Endodermal cell (in vitro differentiated cells): Measurements from ENCODE around the gene FZD10. TPM values are rescaled to one million over a fixed set of nuclear protein-coding genes. Genes with fewer than 3 reads are reported as not detected.

Experiments
- DNase-seq: peaks from one replicate; pipeline ENCODE4 v3.0.0-alpha.2; 2017
- H3K27ac ChIP-seq: 2 replicates; pipeline ENCODE4 v1.5.1; 2013; ENCODE audit warnings: mild to moderate bottlenecking, low read depth, low read length, moderate library complexity
- H3K27me3 ChIP-seq: 2 replicates; pipeline ENCODE4 v1.6.1; 2013; ENCODE audit warnings: mild to moderate bottlenecking, low read length, moderate library complexity; ENCODE audit not compliant: insufficient read depth, control insufficient read depth, poor library complexity, severe bottlenecking
- H3K36me3 ChIP-seq: 2 replicates; pipeline ENCODE4 v1.7.0; 2013; ENCODE audit warnings: mild to moderate bottlenecking, low read length, moderate library complexity; ENCODE audit not compliant: control insufficient read depth, insufficient read depth
- H3K4me1 ChIP-seq: one replicate; pipeline ENCODE4 v1.7.0; 2013; ENCODE audit warnings: low read length; ENCODE audit not compliant: control insufficient read depth, insufficient read depth
- H3K4me3 ChIP-seq: 2 replicates; pipeline ENCODE4 v1.5.1; 2013; ENCODE audit warnings: mild to moderate bottlenecking, low read length, moderate library complexity
- H3K9ac ChIP-seq: 2 replicates; pipeline ENCODE4 v1.6.1; 2013; ENCODE audit warnings: mild to moderate bottlenecking, low read length, moderate library complexity; ENCODE audit not compliant: poor library complexity, severe bottlenecking; ENCODE audit errors: extremely low read depth
- H3K9me3 ChIP-seq: 2 replicates; pipeline ENCODE4 v1.6.1; 2013; ENCODE audit warnings: mild to moderate bottlenecking, low read length, moderate library complexity; ENCODE audit not compliant: control insufficient read depth
- H3K27ac Mint-ChIP-seq: 2 replicates; pipeline ENCODE4 v1.8.0; 2020; ENCODE audit warnings: mixed read lengths
- H3K27me3 Mint-ChIP-seq: 2 replicates; pipeline ENCODE4 v1.8.0; 2021; ENCODE audit warnings: mild to moderate bottlenecking, mixed read lengths; ENCODE audit not compliant: insufficient read depth
- H3K36me3 Mint-ChIP-seq: 2 replicates; pipeline ENCODE4 v1.8.0; 2020; ENCODE audit warnings: low read depth, mixed read lengths
- H3K4me1 Mint-ChIP-seq: 2 replicates; pipeline ENCODE4 v1.8.0; 2020; ENCODE audit warnings: mixed read lengths
- H3K4me3 Mint-ChIP-seq: 2 replicates; pipeline ENCODE4 v1.8.0; 2020; ENCODE audit warnings: mild to moderate bottlenecking, moderate library complexity, mixed read lengths
- H3K9me3 Mint-ChIP-seq: 2 replicates; pipeline ENCODE4 v1.8.0; 2020; ENCODE audit warnings: mild to moderate bottlenecking, mixed read lengths
- WGBS, 2 experiments: methylation state at CpG; one replicate each; pipeline versions ENCODE4 v1.1.5 to v1.1.7; 2013; ENCODE audit warnings: missing lambda C conversion rate in 2 of 2, mixed read lengths in 1 of 2; ENCODE audit not compliant: insufficient coverage in 1 of 2, insufficient read length in 1 of 2; 5-methylcytosine and 5-hydroxymethylcytosine counted together
- total RNA-seq, 2 donors: library from RNA; stranded (reverse); fragmentation: NEBNext Ultra II Directional in 1 of 2; extraction: Animal tissue kit (Norgen Biotek cat#: 25700) in 1 of 2; gene quantifications; 2 replicates in 1 of 2; 3 replicates in 1 of 2; pipeline ENCODE4 v1.2.1, GENCODE V29; 2021
- TF ChIP-seq, protein P1 (sequence below): fragments of 200-600 bp; sonication (generic); conservative IDR thresholded peaks from 2 replicates; pipeline ENCODE4 v1.5.0; 2021; ENCODE audit warnings: antibody characterized with exemption, mild to moderate bottlenecking

The FZD10 gene
- total RNA-seq, 2 donors from 2014 or later, result 0.18 TPM; not detected in 1

DNA sequence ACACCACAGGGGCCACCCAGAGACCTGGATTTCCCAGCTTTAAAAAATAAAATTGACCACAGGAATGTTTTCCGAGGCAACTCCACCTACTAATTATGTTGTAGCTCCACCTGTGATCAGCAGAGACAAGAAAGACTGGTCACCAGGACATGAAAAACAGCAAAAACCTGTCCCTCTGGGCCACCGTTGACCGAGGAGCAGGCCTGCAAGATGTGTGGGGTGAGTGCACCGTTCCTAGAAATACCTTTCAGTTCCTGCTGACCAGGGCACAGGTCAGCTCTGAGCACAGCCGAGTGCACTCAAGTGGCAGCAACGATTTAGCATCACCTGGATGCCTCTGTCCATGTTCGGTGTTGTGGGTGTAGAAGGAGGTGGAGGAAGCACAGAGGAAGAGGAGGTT lies 16.9 kb downstream of the FZD10 start:
- H3K9ac ChIP-seq, result no peak overlapping the region
- 86 to 96% methylated on average over 5 to 7 of the region's 7 CpGs for WGBS, 2 experiments

DNA sequence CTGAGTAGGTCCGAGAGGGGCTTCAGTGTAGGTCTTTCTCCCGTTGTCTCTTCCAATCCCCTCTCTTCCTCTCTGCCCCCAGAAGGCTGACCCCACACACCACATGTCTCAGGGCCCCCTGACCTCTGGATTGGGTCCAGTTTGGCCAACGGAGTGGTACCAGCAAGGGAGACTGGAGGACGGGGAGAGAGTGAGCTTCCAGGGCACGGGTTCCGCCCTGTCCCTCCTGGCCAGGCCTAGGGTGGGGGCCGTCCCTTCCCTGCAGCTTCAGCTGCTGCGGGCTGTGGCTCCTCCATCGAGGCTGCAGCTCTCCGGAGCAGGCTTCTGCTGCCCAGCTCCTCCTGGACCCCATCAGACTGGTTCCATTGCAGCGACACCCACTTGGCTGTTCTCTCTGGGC lies 17.4 kb downstream of the FZD10 start:
- Histone ChIP-seq H3K4me1 (no peaks in the 10 kb centered on the region), H3K36me3 (no peaks in the 10 kb centered on the region), H3K9me3 (no peaks in the 10 kb centered on the region), H3K4me3 (no peak overlapping the region), H3K9ac (no peak overlapping the region), H3K27me3 (peaks cover 26% of the 10 kb centered on the region), H3K27ac (no peak overlapping the region)
- TF ChIP-seq, protein P1, sequence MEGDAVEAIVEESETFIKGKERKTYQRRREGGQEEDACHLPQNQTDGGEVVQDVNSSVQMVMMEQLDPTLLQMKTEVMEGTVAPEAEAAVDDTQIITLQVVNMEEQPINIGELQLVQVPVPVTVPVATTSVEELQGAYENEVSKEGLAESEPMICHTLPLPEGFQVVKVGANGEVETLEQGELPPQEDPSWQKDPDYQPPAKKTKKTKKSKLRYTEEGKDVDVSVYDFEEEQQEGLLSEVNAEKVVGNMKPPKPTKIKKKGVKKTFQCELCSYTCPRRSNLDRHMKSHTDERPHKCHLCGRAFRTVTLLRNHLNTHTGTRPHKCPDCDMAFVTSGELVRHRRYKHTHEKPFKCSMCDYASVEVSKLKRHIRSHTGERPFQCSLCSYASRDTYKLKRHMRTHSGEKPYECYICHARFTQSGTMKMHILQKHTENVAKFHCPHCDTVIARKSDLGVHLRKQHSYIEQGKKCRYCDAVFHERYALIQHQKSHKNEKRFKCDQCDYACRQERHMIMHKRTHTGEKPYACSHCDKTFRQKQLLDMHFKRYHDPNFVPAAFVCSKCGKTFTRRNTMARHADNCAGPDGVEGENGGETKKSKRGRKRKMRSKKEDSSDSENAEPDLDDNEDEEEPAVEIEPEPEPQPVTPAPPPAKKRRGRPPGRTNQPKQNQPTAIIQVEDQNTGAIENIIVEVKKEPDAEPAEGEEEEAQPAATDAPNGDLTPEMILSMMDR, result no peak
- DNase-seq, result no peak
- peaks cover 10% of the 10 kb centered on the region for H3K9me3 Mint-ChIP-seq
- WGBS, 2 experiments, result 93 to 95% methylated on average over 8 to 11 of the region's 11 CpGs
- no peaks in the 10 kb centered on the region for H3K36me3 Mint-ChIP-seq
- no peak overlapping the region for H3K4me3 Mint-ChIP-seq
- peaks cover 79% of the 10 kb centered on the region for H3K27me3 Mint-ChIP-seq
- no peak overlapping the region for H3K27ac Mint-ChIP-seq
- no peaks in the 10 kb centered on the region for H3K4me1 Mint-ChIP-seq

More for the DNA sequence above, 16.9 kb downstream of the FZD10 start:
- Mint-ChIP-seq H3K4me3 (no peak overlapping the region), H3K36me3 (no peaks in the 10 kb centered on the region), H3K27me3 (peaks cover 78% of the 10 kb centered on the region), H3K4me1 (no peaks in the 10 kb centered on the region), H3K9me3 (peaks cover 10% of the 10 kb centered on the region), H3K27ac (no peak overlapping the region)
- no peak overlapping the region for H3K27ac ChIP-seq
- no peak overlapping the region for H3K4me3 ChIP-seq
- H3K9me3 ChIP-seq, result no peaks in the 10 kb centered on the region
- no peak for DNase-seq
- no peaks in the 10 kb centered on the region for H3K36me3 ChIP-seq
- TF ChIP-seq, protein P1, result no peak
- H3K27me3 ChIP-seq, result peaks cover 24% of the 10 kb centered on the region
- no peaks in the 10 kb centered on the region for H3K4me1 ChIP-seq

DNA sequence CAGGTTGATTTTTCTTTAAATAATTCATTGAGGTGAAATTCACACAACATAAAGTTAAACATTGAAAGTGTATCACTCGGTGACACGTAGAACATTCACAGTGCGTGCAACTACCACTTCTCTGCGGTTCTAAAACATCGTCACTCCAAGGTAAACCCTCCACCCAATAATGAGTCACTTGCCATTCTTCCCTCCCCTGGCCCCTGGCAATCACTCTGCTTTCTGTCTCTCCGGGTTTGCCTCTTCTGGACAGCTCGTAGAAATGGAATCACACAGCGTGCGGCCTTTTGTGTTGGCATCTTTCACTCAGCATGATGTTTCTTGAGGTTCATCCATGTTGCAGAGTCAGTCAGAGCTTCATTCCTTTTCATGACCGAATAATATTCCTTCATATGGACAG lies 18.9 kb downstream of the FZD10 start:
- Mint-ChIP-seq H3K9me3 (peaks cover 10% of the 10 kb centered on the region), H3K4me1 (no peaks in the 10 kb centered on the region), H3K4me3 (no peak overlapping the region), H3K36me3 (no peaks in the 10 kb centered on the region), H3K27ac (no peak overlapping the region), H3K27me3 (peaks cover 84% of the 10 kb centered on the region)
- no peak for DNase-seq
- Histone ChIP-seq H3K4me3 (no peak overlapping the region), H3K9me3 (no peaks in the 10 kb centered on the region), H3K27ac (no peak overlapping the region), H3K4me1 (no peaks in the 10 kb centered on the region), H3K9ac (no peak overlapping the region), H3K36me3 (no peaks in the 10 kb centered on the region), H3K27me3 (peaks cover 35% of the 10 kb centered on the region)
- TF ChIP-seq, protein P1, result no peak
- WGBS, 2 experiments, result 71 to 72% methylated on average over 10 of the region's 10 CpGs
